IgD-negative memory B cell (primary cell): ENCODE measurements around the gene TXNIP. TPM values are rescaled to one million over a fixed set of nuclear protein-coding genes. Genes with fewer than 3 reads are reported as not detected.
"Not testable (repeated sequence)": the region's sequence is repeated elsewhere in the genome, so short reads cannot be mapped to it uniquely, and the experiment has no call there.

Experiments
- H3K27ac Mint-ChIP-seq, 3 donors: one replicate each; pipeline ENCODE4 v1.8.0; 2020 to 2022; ENCODE audit warnings: mild to moderate bottlenecking in 3 of 3, mixed read lengths in 3 of 3, moderate library complexity in 1 of 3
- H3K27me3 Mint-ChIP-seq: one replicate; pipeline ENCODE4 v1.8.0; 2021; ENCODE audit warnings: mixed read lengths
- H3K36me3 Mint-ChIP-seq: one replicate; pipeline ENCODE4 v1.8.0; 2020; ENCODE audit warnings: mild to moderate bottlenecking, mixed read lengths
- H3K4me1 Mint-ChIP-seq, 3 donors: one replicate each; pipeline ENCODE4 v1.8.0; 2020 to 2022; ENCODE audit warnings: mixed read lengths in 3 of 3, mild to moderate bottlenecking in 1 of 3
- H3K4me3 Mint-ChIP-seq, 4 donors: one replicate each; pipeline ENCODE4 v1.8.0; 2020 to 2022; ENCODE audit warnings: mild to moderate bottlenecking in 4 of 4, mixed read lengths in 4 of 4, moderate library complexity in 3 of 4
- H3K9me3 Mint-ChIP-seq, 3 donors: one replicate each; pipeline ENCODE4 v1.8.0; 2020 to 2021; ENCODE audit warnings: mixed read lengths in 3 of 3, mild to moderate bottlenecking in 1 of 3
- polyA plus RNA-seq: library from polyadenylated mRNA; unstranded; fragments of 300-500 nt; fragmentation: Illumina TruSeq; gene quantifications from one replicate; pipeline ENCODE4 v1.2.3, GENCODE V29; 2021

TXNIP gene, protein sequence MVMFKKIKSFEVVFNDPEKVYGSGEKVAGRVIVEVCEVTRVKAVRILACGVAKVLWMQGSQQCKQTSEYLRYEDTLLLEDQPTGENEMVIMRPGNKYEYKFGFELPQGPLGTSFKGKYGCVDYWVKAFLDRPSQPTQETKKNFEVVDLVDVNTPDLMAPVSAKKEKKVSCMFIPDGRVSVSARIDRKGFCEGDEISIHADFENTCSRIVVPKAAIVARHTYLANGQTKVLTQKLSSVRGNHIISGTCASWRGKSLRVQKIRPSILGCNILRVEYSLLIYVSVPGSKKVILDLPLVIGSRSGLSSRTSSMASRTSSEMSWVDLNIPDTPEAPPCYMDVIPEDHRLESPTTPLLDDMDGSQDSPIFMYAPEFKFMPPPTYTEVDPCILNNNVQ
- 3,579 TPM for polyA plus RNA-seq

DNA sequence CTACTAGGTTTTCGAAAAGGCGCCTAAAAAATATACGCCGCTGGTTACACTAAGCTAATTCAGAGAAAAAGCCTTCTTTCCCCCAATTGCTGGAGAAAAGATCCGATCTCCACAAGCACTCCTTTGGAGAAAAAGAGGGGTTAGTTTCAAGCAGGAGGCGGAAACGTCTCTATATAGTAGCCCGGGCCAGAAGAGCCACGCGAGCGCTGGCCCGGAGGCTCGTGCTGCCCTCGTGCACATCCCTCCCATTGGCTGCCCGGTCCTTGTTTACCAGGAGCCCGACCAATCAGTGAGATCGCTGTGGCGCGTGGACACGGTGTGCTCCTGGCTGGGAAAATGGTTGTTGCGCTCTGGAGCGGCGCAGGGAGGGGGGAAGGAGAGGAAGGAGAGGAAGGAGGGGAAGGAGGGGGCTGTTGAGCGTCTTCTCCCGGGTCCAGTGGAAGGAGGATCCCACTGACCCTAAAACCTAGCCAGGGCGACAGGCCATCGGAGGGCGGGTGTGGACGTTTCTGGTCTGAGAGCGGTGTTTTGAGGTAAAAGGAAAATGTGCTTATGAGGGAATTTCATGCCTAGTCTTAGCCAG is at the start of gene TXNIP:
TSS of gene TXNIP (minus strand) at position 147 of the 583 bp plus-strand sequence. CDS start 313 bp downstream, outside the sequence.
- H3K4me3 Mint-ChIP-seq, result peak within 1 kb of the TSS; percentile 82 to 98 (median 97)

GRCh38 chr1:146039844-146040194 is 43.4 kb upstream of the TXNIP start:
- H3K4me1 Mint-ChIP-seq, result peaks cover 24 to 42% (median 27%) of the 10 kb centered on the region in 3 donors
- peak overlapping the region; percentile 62 to 99 (median 94) for H3K27ac Mint-ChIP-seq
- H3K36me3 Mint-ChIP-seq, result peaks cover 4% of the 10 kb centered on the region
- no peaks in the 10 kb centered on the region for H3K27me3 Mint-ChIP-seq
- H3K9me3 Mint-ChIP-seq, result peaks cover 0 to 6% (median 0%) of the 10 kb centered on the region in 3 donors
- peak overlapping the region; percentile 42 to 99 (median 76) for H3K4me3 Mint-ChIP-seq

More for the DNA sequence above, at the start of gene TXNIP:
- Mint-ChIP-seq H3K4me1 (peaks cover 32 to 42% (median 35%) of the 10 kb centered on the region in 3 donors), H3K27ac (peak within 1 kb of the TSS; percentile 76 to 99 (median 98)), H3K9me3 (peaks cover 0 to 3% (median 0%) of the 10 kb centered on the region in 3 donors), H3K27me3 (no peaks in the 10 kb centered on the region), H3K36me3 (peaks cover 27% of the 10 kb centered on the region)

GRCh38 chr1:146036965-146037646 is 40.7 kb upstream of the TXNIP start:
- peaks cover 4% of the 10 kb centered on the region for H3K36me3 Mint-ChIP-seq
- peaks cover 0 to 6% (median 0%) of the 10 kb centered on the region in 3 donors for H3K9me3 Mint-ChIP-seq
- peak overlapping the region; percentile 88 to 99 (median 96) for H3K4me3 Mint-ChIP-seq
- peaks cover 27 to 46% (median 28%) of the 10 kb centered on the region in 3 donors for H3K4me1 Mint-ChIP-seq
- peak overlapping the region; percentile 98 to 99 (median 99) for H3K27ac Mint-ChIP-seq
- H3K27me3 Mint-ChIP-seq, result no peaks in the 10 kb centered on the region

- H3K4me3 Mint-ChIP-seq, result peak overlapping the region; percentile 88 to 99 (median 96)
- peaks cover 0 to 6% (median 0%) of the 10 kb centered on the region in 3 donors for H3K9me3 Mint-ChIP-seq
- peak overlapping the region; percentile 98 to 99 (median 99) for H3K27ac Mint-ChIP-seq
- H3K36me3 Mint-ChIP-seq, result peaks cover 4% of the 10 kb centered on the region
- peaks cover 1% of the 10 kb centered on the region for H3K27me3 Mint-ChIP-seq
- peaks cover 27 to 46% (median 28%) of the 10 kb centered on the region in 3 donors for H3K4me1 Mint-ChIP-seq
Measured at GRCh38 chr1:146036241-146036964, 40.0 kb upstream of the TXNIP start.

GRCh38 chr1:146035048-146035423 is 38.7 kb upstream of the TXNIP start:
- Mint-ChIP-seq H3K9me3 (peaks cover 0 to 6% (median 0%) of the 10 kb centered on the region in 3 donors), H3K27ac (peak overlapping the region; percentile 96 to 99 (median 98)), H3K4me1 (peaks cover 24 to 46% (median 27%) of the 10 kb centered on the region in 3 donors), H3K36me3 (peaks cover 4% of the 10 kb centered on the region), H3K4me3 (peak overlapping the region; percentile 86 to 99 (median 96)), H3K27me3 (peaks cover 3% of the 10 kb centered on the region)

DNA sequence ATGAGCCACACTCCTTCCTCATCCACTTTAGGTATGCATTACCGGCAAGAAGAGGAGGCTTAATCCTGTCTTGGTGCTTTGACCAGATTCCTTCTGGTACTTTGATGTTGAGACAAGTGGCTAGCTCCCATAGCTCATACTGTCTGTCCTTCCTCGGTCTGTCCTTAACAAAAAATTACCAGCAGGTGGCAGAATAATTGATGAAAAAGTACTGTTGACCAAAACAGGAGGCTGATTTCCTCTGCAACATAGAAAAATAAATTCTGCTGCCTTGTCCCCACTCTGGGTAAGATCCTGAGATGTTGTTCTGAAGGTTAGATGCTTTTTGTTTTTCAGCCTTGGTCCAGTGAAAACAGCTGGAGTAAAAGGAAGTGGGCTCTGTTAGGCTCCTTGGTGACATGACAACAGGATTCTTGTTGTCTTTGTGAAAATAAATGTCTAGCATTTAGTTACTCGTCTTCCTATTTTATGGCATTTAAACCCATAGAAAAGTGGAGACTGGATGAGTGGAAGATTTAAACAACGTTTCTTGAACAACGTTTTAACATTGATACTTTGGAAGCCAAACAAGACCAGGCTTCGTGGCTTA is 36.3 kb upstream of the TXNIP start:
- peaks cover 13 to 33% (median 16%) of the 10 kb centered on the region in 3 donors for H3K4me1 Mint-ChIP-seq
- H3K4me3 Mint-ChIP-seq, result peak overlapping the region in 1 of 4 donors; percentile 69
- peaks cover 1% of the 10 kb centered on the region for H3K36me3 Mint-ChIP-seq
- H3K27ac Mint-ChIP-seq, result peak overlapping the region; percentile 17 to 88 (median 59)
- H3K27me3 Mint-ChIP-seq, result peaks cover 8% of the 10 kb centered on the region
- peaks cover 0 to 5% (median 0%) of the 10 kb centered on the region in 3 donors for H3K9me3 Mint-ChIP-seq

- peaks cover 0 to 3% (median 0%) of the 10 kb centered on the region in 3 donors for H3K9me3 Mint-ChIP-seq
- H3K36me3 Mint-ChIP-seq, result no peaks in the 10 kb centered on the region
- H3K27me3 Mint-ChIP-seq, result peaks cover 8% of the 10 kb centered on the region
- no peak overlapping the region for H3K27ac Mint-ChIP-seq
- H3K4me3 Mint-ChIP-seq, result no peak overlapping the region
- H3K4me1 Mint-ChIP-seq, result peaks cover 9 to 21% (median 13%) of the 10 kb centered on the region in 3 donors
Measured at GRCh38 chr1:146031476-146031875, 35.1 kb upstream of the TXNIP start.

DNA sequence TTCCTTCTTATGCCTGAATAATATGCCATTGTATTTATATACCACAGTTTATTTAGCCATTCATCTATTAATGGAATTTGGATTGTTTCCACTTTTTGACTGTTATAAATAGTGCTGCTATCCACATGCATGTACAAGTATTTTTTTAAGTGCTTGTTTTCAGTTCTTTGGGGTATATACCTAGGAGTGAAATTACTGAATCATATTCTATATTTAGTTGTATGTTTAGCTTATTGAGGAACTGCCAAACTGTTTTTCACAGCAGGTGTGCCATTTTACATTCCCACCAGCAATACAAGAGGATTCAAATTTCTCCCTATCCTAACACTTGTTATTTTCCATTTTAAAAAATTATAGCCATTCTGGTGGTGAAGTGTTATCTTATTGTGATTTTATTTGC is 32.7 kb upstream of the TXNIP start:
- no peak overlapping the region for H3K27ac Mint-ChIP-seq
- peaks cover 0 to 4% (median 4%) of the 10 kb centered on the region in 3 donors for H3K4me1 Mint-ChIP-seq
- H3K27me3 Mint-ChIP-seq, result peaks cover 14% of the 10 kb centered on the region
- no peak overlapping the region for H3K4me3 Mint-ChIP-seq
- H3K9me3 Mint-ChIP-seq, result no peaks in the 10 kb centered on the region
- H3K36me3 Mint-ChIP-seq, result no peaks in the 10 kb centered on the region

- H3K27me3 Mint-ChIP-seq, result peaks cover 17% of the 10 kb centered on the region
Measured at GRCh38 chr1:146026650-146027049, 30.3 kb upstream of the TXNIP start.

DNA sequence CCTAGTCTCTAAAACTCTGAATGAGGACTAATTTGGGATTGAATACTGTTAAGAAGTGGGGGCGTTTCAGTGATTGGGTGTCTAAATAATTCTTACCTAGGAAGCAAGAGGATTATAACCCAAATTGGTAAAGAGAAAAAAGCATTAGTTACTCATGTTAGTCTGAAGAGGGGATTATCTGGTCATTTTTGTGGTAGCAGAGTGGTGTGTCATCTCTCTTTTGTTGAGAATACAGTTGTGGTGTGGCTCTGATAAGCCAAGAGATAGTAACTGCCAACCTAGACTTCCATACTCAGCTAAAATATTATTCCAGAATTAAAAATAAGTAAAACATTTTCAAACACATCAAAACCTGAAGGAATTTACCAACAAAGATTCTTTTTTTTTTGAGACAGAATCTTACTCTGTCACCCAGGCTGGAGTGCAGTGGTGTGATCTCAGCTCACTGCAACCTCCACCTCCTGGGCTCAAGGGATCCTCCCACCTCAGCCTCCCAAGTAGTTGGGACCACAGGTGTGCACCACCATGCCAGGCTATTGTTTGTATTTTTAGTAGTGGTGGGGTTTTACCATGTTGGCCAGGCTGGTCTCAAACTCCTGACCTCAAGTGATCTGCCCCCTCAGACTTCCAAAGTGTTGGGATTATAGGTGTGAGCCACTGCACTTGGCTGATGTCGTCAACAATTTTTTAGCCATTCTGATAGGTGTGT is 29.6 kb upstream of the TXNIP start:
- not testable (repeated sequence) for H3K9me3 Mint-ChIP-seq, H3K4me3 Mint-ChIP-seq, H3K4me1 Mint-ChIP-seq, H3K36me3 Mint-ChIP-seq
- Mint-ChIP-seq H3K27ac (peak overlapping the region in 1 of 3 donors; percentile 74), H3K27me3 (peaks cover 20% of the 10 kb centered on the region)

More at GRCh38 chr1:146026650-146027049, 30.3 kb upstream of the TXNIP start:
- not testable (repeated sequence) for H3K36me3 Mint-ChIP-seq, H3K27ac Mint-ChIP-seq, H3K4me1 Mint-ChIP-seq, H3K9me3 Mint-ChIP-seq, H3K4me3 Mint-ChIP-seq

DNA sequence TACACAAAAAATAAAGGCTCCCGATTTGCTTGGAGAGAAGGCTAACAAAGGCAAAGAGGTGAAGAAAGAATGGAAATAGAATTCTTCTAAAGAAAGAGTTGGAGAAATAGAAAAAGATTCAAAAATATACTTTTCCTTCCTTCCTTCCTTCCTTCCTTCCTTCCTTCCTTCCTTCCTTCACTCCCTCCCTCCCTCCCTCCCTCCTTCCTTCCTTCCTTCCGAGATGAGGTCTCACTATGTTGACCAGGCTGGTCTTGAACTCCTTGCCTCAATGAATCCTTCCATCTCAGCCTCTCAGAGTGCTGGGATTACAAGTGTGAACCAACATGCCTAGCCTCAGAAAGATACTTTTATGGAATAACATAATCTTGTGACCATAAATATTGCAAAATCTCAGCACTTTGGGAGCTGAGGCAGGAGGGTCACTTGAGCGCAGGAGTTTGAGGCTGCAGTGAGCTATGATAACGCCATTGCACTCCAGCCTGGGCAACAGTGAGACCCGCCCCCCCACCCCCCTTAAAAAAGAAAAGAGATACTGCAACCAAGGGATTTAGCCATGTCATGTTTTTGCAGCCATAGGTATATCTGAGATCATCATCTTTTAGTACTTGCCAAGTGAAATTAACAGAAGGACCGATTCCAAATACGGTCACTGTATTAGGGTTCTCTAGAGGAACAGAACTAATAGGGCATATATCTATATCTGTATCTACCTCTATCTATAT is 26.2 kb upstream of the TXNIP start:
- Mint-ChIP-seq H3K4me1 (peaks cover 5 to 9% (median 7%) of the 10 kb centered on the region in 3 donors), H3K27me3 (peaks cover 36% of the 10 kb centered on the region), H3K4me3 (peak overlapping the region in 1 of 4 donors; percentile 44), H3K9me3 (no peaks in the 10 kb centered on the region), H3K36me3 (peaks cover 1% of the 10 kb centered on the region), H3K27ac (no peak overlapping the region)

DNA sequence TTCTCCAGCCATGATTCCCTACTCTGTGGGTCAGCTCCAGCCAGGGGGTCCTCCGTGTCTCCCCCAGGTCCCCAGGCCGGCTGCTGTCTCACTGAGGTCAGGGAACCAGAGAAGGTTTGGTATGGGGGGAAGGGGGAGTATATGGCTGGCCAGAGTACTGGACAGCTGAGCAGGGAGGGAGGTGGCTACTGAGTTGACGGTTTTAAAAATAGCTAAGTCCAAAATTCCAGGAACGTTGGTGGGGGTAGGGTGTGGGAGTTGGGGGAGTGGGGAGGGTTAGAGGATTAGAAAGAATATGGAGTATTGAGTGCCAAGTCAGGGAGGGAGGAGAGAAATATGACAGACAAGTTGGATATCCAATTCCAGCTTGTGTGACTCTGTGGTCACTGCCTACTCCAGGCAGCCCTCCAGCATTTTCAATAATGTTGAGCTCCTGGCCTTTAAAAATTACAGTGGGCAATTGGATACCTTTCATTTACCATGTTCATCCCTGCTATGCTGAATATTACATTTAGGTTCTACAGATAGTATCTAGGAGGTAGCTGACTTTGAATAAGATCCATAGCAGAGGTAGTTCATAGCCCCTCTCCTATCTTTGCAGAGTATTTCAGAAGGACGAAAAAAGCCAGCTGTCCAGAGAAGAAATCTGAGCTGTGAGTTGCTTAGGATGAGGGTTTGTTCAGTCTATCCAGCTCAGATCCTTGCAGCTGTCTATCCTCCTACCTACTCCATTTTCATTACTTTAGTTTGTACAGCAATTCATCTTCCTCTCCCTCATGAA is 25.4 kb upstream of the TXNIP start, which contains the start of gene HJV:
TSS of gene HJV (minus strand) at position 114 of the 781 bp plus-strand sequence. CDS start 1,504 bp downstream, outside the sequence.
- peaks cover 39% of the 10 kb centered on the region for H3K27me3 Mint-ChIP-seq
- H3K36me3 Mint-ChIP-seq, result peaks cover 1% of the 10 kb centered on the region
- H3K9me3 Mint-ChIP-seq, result no peaks in the 10 kb centered on the region
- no peak within 1 kb of the TSS for H3K27ac Mint-ChIP-seq
- H3K4me1 Mint-ChIP-seq, result peaks cover 5 to 9% (median 7%) of the 10 kb centered on the region in 3 donors
- H3K4me3 Mint-ChIP-seq, result peak within 1 kb of the TSS in 1 of 4 donors; percentile 44
